Hematopoietic multipotent progenitor cell (in vitro differentiated cells): ENCODE measurements around the gene BABAM2. TPM values are rescaled to one million over a fixed set of nuclear protein-coding genes. Genes with fewer than 3 reads are reported as not detected.
"Not testable (repeated sequence)": the region's sequence is repeated elsewhere in the genome, so short reads cannot be mapped to it uniquely, and the experiment has no call there.

Source experiments
- DNase-seq, 3 donors: peaks; one replicate each; pipeline ENCODE4 v3.0.0-alpha.2; 2011 to 2015; ENCODE audit warnings: low read depth in 2 of 3, low spot score in 2 of 3
- total RNA-seq: library from RNA; depleted of rRNA; stranded (reverse); fragments of >200 nt; gene quantifications from one replicate; pipeline ENCODE4 v1.2.3, GENCODE V29; 2012

Gene BABAM2
- total RNA-seq, 1 donor, result 26.9 TPM

GRCh38 chr2:28225473-28226080 lies 335.0 kb downstream of the BABAM2 start:
- no peak for DNase-seq

DNA sequence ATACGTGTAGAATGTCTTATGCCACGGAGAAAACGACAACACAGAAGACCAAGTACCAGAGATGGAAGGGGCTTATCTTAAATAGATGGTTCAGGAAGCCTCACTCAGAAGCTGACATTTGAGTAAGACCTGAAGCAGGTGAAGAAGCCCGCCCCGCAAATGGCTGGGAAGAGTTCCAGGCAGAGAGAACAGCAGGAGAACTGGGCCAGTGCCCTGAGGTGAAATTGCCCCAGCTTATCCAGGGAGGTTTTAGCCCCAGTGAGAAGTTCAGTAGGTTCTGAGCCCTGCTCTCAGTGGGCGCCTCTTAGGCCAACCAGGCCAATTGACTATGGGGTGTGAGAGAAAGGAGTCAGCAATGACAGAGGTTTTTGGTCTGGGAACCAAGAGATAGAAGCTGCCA lies 336.0 kb downstream of the BABAM2 start:
- DNase-seq, result no peak

DNA sequence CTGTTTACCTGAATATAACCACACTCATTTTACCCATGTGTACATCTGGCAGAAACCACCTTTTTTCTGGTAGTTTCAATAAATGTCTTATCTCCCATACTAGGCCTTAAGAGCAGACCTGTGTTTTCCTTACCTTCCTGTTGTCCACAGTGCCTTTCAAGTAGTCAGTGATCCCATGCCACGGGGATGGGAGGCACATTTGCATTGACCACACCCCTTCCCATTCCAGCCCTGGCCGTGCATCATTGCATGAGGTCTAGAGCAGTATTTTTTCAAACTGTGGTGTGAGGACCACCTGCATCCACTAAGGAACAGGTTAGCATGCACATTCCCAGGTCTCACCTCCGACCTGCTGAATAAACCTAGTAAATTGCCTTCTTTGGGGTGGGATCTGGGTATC lies 337.0 kb downstream of the BABAM2 start:
- no peak for DNase-seq

DNA sequence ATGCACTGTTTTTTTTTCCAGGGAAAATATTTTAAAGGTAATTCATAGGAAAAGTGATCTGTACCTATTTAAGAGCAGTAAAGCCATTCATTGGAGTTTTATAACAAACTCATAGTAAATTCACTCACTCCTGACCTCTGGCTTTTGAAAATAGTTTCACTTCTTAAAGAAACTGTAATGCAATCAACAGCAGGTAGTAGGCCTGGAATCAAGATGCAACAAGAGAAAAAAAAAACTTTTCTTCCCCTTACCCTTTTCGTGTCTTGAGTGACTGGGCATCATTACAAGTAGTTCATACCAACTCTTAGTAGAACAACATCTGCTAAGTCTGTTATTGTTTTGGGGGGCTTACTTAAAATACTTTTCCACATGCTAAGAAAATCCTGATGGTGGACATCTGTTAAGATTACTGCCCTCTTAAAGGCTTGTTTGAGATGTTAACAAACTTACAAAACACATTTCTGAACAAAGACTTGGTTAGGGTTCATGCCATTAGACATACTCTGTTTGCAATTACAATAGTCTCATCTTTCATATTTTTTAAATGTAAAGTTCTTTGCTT lies 338.0 kb downstream of the BABAM2 start:
- DNase-seq, result peak in 2 of 3 donors; percentile 19 to 60

GRCh38 chr2:28231110-28231631 lies 340.6 kb downstream of the BABAM2 start:
- no peak for DNase-seq

DNA sequence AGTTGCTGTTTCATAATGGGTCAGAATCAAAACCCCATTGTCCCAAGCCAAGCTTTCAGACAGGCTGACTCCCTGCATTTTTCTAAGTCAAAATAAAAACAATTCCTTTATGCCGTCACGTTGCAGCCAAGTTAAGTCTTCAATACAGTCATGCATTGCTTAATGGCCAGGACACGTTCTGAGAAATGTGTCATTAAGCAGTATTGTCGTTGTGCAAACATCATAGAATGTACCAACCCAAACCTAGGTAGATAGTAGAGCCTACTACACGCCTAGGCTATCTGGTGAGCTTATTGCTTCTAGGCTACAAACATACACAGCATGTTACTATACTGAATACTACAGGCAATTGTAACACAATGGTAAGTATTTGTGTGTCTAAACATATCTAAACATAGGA lies 341.8 kb downstream of the BABAM2 start:
- DNase-seq, result no peak

- no peak for DNase-seq
Measured at GRCh38 chr2:28233164-28233676, 342.7 kb downstream of the BABAM2 start.

DNA sequence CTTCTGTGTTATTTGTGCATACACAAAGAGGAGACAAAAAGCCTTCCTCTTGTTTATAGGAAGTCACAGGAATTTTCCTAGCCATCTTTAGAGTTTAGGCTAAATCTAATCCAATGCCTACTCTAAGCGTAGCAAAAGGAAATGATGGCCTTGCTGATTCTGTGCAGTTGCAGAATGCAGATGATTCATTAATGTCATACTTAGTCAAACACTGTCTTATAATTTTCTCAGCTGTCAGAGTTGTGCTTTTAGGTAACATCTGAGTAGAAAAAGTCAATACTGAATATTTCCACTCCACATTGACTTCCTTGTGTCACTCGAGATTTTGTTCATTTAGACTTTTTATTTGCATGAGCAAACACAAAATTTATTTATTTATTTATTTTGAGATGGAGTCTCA lies 344.3 kb downstream of the BABAM2 start:
- DNase-seq, result no peak

- DNase-seq, result peak in 1 of 3 donors; percentile 55
Measured at GRCh38 chr2:28239207-28239606, 348.7 kb downstream of the BABAM2 start.

GRCh38 chr2:28240937-28241336 lies 350.4 kb downstream of the BABAM2 start:
- no peak for DNase-seq

DNA sequence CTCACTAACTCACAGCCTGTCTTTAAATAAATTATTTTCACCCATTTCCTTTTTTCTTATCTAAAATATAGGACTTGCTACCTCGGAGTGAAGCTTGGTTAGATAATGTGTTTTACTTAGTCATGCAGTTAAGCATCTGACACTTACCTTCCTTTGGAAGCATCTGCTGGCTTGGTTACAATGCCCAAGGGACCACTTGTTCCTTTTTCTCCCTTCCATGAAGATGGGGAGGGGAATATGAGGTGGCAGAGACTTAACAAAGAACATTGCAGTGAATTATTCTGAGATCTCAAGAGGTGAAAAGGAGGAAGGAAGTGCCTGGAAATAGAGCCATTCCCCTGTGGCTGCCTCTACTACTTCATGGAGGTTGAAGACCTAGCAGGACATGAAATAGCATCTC lies 356.8 kb downstream of the BABAM2 start:
- DNase-seq, result peak in 2 of 3 donors; percentile 17 to 60

- DNase-seq, result no peak
Measured at GRCh38 chr2:28247734-28248133, 357.2 kb downstream of the BABAM2 start.

DNA sequence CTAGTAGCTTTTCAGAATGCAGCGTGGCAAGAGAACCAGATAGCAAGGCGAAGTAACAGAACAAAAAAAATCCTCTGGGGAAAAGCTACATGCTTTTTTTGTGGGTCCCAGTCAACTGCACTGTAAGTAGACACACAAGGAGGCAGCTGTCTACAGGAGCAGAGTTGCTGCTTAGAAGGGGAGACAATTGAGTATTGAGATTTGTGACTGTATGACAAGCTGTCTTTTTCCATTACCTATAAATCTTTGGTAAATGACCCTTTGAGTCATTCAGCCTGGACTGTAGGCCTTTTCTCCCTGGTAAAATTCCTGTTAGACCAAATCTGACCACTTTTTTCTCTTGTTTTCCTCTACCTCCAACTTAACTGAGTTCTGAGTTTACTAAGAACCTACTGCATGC lies 358.0 kb downstream of the BABAM2 start:
- no peak for DNase-seq

GRCh38 chr2:28250006-28250405 lies 359.5 kb downstream of the BABAM2 start:
- no peak for DNase-seq

DNA sequence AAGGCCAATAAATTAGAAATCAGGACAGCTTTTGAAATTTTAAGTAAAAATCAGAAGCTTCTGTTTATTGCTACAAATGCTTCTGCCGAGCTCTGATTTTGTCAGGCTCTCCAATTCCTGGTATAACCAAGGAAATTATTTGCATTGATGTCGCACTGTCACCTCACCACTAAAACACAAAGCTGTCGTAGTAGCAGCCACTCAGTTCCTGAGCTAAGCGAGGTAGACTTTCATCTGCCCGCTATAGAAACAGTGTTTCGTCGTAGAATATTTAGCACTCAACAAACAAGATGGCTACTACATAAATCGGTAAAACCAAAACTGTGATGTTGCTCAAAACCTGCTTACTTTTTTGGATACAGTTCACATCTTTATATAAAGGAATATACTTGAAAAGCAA lies 360.8 kb downstream of the BABAM2 start:
- no peak for DNase-seq

GRCh38 chr2:28252311-28252710 lies 361.8 kb downstream of the BABAM2 start:
- DNase-seq, result no peak

GRCh38 chr2:28253543-28253942 lies 363.0 kb downstream of the BABAM2 start:
- DNase-seq, result no peak

DNA sequence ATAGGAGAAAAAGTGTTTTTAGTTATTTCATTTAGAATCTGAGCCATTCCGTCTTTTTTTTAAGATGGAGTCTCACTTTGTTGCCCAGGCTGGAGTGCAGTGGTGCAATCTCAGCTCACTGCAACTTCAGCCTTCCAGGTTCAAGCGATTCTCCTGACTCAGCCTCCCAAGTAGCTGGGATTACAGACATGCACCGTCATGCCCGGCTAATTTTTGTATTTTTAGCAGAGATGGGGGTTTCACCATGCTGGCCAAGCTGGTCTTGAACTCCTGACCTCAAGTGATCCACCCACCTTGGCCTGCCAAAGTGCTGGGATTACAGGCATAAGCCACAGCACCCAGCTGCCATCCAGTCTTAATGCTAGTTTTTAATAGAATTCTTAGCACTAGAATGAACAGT lies 364.7 kb downstream of the BABAM2 start:
- not testable (repeated sequence) for DNase-seq

DNA sequence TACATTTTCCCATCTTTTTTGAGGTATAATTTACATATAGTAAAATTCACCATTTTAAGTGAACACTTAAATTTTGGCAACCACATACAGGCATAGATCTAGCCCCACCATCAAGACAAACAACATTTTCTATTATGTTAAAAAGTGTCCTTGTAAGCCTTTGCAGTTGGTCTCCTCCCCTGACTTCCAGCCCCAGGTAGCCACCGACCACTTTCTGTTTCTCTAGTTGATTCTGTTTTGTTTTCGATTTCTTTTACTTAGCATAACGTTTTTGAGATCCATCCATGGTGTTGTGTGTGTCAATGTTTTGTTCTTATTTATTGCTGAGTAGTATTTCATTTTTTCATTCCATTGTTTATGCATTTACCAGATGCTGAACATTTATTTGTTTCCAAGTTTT lies 366.7 kb downstream of the BABAM2 start:
- DNase-seq, result no peak

- not testable (repeated sequence) for DNase-seq
Measured at GRCh38 chr2:28259226-28259625, 368.7 kb downstream of the BABAM2 start.

DNA sequence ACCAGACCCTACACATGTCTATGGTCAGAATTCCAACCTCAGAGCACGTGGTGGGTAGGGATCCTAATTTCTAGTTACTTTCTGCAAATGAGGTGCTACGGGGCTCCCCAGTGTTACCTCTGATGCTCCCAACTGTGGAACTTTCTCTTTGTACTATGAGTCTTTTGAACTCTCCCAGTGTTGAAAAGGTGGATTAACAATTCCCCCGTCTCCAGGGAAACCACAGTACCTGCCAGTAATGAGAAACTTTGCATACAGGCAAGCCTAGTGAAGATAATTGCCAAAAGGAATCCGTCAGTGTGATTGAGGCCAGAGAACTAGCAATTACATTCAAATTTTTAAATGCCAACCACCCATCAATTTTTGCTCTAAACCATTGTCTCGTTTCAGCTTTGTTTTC lies 373.2 kb downstream of the BABAM2 start:
- no peak for DNase-seq

DNA sequence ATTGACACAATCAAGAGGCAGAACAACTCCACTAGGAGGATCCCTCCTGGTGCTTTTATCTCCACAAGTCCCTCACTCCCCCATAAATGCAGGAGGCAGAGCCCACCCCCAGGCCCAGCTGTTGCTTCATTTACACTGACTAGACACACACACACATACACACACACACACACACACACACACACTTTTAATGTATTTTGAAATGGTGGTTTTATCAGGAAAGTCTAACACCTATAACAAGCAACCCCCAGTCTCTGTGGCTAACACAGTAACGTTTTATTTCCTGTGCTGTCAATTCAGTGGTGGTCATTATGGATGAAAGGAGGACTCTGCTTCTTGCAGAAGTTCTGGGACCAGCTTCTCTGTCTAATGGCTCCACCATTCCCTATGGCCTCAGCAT lies 376.8 kb downstream of the BABAM2 start:
- no peak for DNase-seq
